ENCODE data around the gene BDNF. TPM values are rescaled to one million over a fixed set of nuclear protein-coding genes. Genes with fewer than 3 reads are reported as not detected.
A peak's percentile ranks its signal among the peaks of the same experiment; 100 is the strongest.

BDNF gene
- total and polyA plus RNA-seq, 7 donors: 0.01 to 3.4 (median 0.13) TPM; not detected in 1

GRCh38 chr11:27723687-27724086, 23.4 kb upstream of the BDNF start:
- 50 to 71% (median 68%) methylated on average over 1 of the region's 1 CpG for WGBS, 3 donors
- Histone ChIP-seq H3K27me3 (ENCODE audit: insufficient read depth in 3 of 3, low read length in 2 of 3) (peaks cover 5 to 68% (median 34%) of the 10 kb centered on the region in 3 donors), H3K9me3 (no peaks in the 10 kb centered on the region), H3K27ac (no peak overlapping the region), H3K4me1 (peaks cover 4% of the 10 kb centered on the region), H3K36me3 (ENCODE audit: insufficient read depth in 1 of 2, low read depth in 1 of 2) (no peaks in the 10 kb centered on the region), H3K4me3 (no peak overlapping the region)
- intact Hi-C loops (cut with DNase I): no loop called here
- no peak for DNase-seq
- no peak for ATAC-seq
- TF ChIP-seq, protein P1, sequence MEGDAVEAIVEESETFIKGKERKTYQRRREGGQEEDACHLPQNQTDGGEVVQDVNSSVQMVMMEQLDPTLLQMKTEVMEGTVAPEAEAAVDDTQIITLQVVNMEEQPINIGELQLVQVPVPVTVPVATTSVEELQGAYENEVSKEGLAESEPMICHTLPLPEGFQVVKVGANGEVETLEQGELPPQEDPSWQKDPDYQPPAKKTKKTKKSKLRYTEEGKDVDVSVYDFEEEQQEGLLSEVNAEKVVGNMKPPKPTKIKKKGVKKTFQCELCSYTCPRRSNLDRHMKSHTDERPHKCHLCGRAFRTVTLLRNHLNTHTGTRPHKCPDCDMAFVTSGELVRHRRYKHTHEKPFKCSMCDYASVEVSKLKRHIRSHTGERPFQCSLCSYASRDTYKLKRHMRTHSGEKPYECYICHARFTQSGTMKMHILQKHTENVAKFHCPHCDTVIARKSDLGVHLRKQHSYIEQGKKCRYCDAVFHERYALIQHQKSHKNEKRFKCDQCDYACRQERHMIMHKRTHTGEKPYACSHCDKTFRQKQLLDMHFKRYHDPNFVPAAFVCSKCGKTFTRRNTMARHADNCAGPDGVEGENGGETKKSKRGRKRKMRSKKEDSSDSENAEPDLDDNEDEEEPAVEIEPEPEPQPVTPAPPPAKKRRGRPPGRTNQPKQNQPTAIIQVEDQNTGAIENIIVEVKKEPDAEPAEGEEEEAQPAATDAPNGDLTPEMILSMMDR (IDR thresholded peaks at IDR 0.05): no peak

- peaks cover 5 to 71% (median 36%) of the 10 kb centered on the region in 3 donors for H3K27me3 ChIP-seq (ENCODE audit: insufficient read depth in 3 of 3, low read length in 2 of 3)
These were observed 22.7 kb upstream of the BDNF start for GRCh38 chr11:27722953-27723344.

DNA sequence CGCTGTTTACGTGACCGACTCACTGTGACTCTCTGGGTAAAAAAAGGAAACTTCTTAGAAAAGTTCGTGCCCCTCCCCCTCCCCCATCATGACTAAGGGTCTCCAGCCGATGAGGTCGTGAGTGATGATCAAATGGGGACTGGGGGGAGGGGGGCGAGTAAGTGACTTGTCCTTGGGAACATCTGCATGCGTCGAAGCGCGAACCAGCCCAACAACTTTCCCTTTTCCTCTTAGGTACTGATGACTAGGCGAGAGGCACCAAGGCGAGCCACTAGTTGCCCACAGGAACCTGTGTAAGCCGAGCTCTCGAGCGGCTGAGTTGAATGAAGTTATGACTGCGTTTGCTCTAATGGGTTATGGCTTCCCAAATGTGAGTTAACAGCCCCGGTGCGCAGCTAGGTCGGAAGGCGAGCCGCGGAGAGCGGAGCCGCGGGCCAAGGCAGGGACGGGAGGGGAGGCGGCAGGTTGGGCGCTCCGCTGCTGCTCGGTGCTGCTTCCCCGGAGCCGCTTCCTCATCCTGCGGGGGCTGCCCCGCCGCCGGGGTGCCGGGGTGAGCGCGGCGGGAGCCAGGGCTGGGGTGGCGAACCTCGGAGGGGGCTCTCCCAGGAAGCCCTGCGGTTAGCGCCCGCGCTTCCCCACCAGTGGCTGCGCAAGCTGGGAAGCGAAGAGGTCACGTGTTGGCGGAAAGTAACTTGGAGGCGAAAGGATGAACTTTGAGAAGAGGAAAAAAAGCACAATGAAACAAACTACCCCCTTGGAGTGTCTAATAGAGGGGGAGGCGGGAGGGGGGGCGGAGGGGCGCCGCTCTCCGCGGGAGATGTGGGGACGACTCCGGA, 22.1 kb upstream of the BDNF start:
- intact Hi-C loops (cut with DNase I): no loop called here
- ATAC-seq: no peak
- DNase-seq: no peak
- Histone ChIP-seq H3K9me3 (no peaks in the 10 kb centered on the region), H3K36me3 (ENCODE audit: insufficient read depth in 1 of 2, low read depth in 1 of 2) (no peaks in the 10 kb centered on the region), H3K27ac (no peak overlapping the region), H3K4me1 (peaks cover 4% of the 10 kb centered on the region), H3K27me3 (ENCODE audit: insufficient read depth in 3 of 3, low read length in 2 of 3) (peaks cover 5 to 77% (median 36%) of the 10 kb centered on the region in 3 donors), H3K4me3 (peak overlapping the region; percentile 54)
- TF ChIP-seq, protein P1 (IDR thresholded peaks at IDR 0.05): no peak
- 1% methylated on average over 57 to 60 of the region's 60 CpGs for WGBS, 3 donors

More at GRCh38 chr11:27722953-27723344, 22.7 kb upstream of the BDNF start:
- ATAC-seq (no peak), DNase-seq (no peak)
- Histone ChIP-seq H3K36me3 (ENCODE audit: insufficient read depth in 1 of 2, low read depth in 1 of 2) (no peaks in the 10 kb centered on the region), H3K27ac (no peak overlapping the region), H3K4me3 (peak overlapping the region; percentile 54), H3K4me1 (peaks cover 4% of the 10 kb centered on the region), H3K9me3 (no peaks in the 10 kb centered on the region)
- intact Hi-C loops (cut with DNase I): no loop called here
- TF ChIP-seq, protein P1 (IDR thresholded peaks at IDR 0.05): no peak
- WGBS, 3 donors: 0 to 2% (median 1%) methylated on average over 17 to 18 of the region's 18 CpGs

GRCh38 chr11:27721264-27722116, 21.2 kb upstream of the BDNF start:
- Histone ChIP-seq H3K9me3 (no peaks in the 10 kb centered on the region), H3K27ac (no peak overlapping the region), H3K27me3 (ENCODE audit: insufficient read depth in 3 of 3, low read length in 2 of 3) (peaks cover 8 to 84% (median 36%) of the 10 kb centered on the region in 3 donors), H3K36me3 (ENCODE audit: insufficient read depth in 1 of 2, low read depth in 1 of 2) (no peaks in the 10 kb centered on the region), H3K4me1 (peaks cover 4% of the 10 kb centered on the region), H3K4me3 (peak overlapping the region; percentile 54)
- ATAC-seq (no peak), DNase-seq (no peak)
- intact Hi-C loops (cut with DNase I): no loop called here
- TF ChIP-seq, protein P1 (IDR thresholded peaks at IDR 0.05): no peak
- 4 to 5% (median 5%) methylated on average over 37 of the region's 37 CpGs for WGBS, 3 donors

Measured in psoas muscle (tissue), 8 donors.